ENCODE results near the gene MTA1. TPM values are rescaled to one million over a fixed set of nuclear protein-coding genes. Genes with fewer than 3 reads are reported as not detected.

Gene MTA1
- polyA plus RNA-seq, 5 donors: 85.8 to 159 (median 125) TPM

DNA sequence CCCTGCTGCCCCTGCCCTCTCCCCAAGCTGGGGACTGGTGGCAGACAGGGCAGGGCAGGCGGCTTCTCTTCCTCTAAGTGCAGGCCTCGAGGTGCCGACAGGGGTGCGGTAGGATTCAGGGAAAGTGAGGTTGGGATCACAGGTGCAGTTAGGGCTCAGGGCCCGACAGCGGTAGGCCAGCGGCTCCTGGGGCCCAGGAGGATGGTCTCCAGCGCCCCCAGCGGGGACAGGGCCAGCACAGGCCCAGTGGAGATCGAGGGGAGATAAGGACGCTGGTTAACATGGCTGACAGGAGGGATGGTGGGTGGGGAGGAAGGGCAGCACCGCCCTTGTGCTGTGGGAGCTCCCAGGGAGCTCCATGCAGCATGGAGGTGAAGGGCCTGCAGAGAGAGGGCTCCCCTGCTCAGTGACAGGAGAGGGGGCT lies 66.1 kb downstream of the MTA1 start:
- peak in 1 of 2 donors; percentile 55 for DNase-seq

DNA sequence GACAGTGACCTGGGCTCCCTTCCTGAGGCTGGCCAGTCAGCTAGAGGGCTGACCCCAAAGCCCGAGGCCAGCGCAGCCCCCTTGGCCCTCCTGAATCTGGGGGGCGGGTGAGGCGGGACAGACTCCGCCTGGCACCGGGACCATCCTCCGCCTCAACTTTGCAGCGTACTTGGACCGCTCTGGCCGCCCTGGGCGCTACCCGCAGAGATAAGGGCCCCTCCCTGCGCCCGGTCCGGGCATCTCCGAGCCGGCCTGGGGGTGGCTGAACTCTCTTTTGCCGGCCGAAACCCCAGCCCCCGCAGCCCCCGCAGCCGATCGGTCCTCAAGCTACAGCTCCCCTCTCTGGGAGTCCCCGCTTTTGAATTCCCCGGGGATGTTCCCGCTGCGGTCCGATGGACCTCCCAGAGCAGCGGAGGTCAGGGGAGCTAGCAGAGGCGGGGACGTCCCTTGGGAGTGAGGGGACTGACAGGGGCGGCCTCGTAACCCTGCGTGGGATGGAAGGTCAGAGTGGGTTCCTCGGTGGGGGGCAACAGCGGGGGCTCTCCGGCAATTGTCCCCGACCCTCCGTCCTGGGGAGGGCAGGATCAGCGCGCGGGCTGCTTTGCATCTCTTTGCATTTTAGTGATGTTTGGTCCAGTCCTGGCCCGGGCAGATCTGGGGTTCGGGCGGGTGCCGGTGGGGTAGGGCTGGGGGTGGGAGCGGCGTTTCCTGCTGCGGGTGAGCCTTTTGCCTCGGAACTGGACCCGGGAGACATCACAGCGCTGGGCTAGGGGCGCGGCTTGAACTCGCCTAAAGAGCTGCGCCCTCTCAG lies 66.7 kb downstream of the MTA1 start, which contains the start of gene CRIP1:
TSS of gene CRIP1 (plus strand) at position 724 of the 811 bp plus-strand sequence. CDS start 374 bp downstream, outside the sequence.
- no peak for DNase-seq

DNA sequence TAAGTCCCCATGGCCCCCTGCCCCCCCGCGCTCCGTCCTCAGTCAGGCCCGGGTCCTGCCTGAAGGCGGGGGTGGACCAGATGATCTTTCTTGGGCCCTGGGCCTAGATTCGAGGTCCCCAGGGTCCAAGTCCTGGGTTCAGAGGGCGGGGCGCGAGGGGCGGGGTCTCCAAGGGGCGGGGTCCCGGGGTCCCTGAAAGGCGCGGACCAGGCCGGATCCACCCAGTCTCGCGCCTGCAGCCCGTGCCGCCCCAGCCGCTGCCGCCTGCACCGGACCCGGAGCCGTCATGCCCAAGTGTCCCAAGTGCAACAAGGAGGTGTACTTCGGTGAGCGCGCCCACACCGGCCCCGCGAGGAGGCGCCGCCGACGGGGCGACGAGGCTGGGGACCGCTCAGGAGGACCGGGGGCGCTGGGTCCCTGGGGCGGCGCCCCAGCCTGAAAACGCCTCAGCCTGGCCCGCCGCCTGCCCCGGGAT lies 67.4 kb downstream of the MTA1 start:
- no peak for DNase-seq

DNA sequence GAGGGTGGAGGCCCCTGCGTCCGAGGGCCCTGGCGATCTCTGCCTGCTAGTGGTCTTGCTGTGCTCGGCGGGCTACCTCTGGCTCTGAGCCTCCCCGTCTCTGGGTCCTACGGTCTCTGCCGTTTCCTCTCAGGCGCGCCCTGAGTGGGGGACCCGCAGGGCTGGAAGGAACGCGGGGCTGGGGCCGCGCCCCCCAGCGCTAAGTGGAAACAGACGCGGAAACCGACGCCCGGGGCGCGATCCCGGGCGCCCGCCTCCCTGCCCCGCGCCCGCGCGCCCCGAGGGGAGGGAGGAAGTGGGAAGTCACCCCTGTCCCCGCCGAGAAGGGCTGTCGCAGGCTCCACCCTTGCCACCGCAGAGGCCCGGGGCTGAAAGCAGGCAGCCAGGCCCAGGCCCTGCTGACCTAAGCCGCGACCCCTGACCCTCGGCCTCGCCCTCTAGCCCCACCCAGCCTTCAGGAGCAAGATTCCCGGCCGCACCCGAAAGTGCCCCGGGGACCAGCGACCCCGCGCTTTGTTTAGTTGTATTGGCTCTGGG lies 67.9 kb downstream of the MTA1 start:
- no peak for DNase-seq

DNA sequence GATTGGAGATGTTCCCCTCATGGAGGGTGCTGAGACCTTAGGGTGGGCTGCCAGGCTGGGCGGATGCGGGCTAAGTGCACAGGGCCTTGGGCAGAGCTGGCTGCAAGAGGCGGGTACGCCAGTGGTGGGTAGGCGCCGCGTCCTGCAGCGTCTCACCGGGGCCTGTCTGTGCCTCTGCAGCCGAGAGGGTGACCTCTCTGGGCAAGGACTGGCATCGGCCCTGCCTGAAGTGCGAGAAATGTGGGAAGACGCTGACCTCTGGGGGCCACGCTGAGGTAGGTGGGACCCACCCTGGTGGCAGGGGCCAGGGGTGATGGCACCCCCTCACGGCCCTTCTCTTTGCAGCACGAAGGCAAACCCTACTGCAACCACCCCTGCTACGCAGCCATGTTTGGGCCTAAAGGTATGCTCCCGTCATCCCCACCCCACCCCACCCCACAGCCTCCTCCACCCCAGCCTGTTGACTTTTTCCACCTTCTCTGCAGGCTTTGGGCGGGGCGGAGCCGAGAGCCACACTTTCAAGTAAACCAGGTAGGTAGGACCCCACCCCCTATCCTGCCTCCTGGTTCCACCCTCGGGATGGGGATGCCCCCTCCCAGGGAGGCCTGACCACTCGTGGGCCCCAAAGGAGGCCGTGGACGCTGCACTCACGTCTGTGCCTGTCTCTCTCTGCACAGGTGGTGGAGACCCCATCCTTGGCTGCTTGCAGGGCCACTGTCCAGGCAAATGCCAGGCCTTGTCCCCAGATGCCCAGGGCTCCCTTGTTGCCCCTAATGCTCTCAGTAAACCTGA lies 68.6 kb downstream of the MTA1 start:
- DNase-seq: no peak

DNA sequence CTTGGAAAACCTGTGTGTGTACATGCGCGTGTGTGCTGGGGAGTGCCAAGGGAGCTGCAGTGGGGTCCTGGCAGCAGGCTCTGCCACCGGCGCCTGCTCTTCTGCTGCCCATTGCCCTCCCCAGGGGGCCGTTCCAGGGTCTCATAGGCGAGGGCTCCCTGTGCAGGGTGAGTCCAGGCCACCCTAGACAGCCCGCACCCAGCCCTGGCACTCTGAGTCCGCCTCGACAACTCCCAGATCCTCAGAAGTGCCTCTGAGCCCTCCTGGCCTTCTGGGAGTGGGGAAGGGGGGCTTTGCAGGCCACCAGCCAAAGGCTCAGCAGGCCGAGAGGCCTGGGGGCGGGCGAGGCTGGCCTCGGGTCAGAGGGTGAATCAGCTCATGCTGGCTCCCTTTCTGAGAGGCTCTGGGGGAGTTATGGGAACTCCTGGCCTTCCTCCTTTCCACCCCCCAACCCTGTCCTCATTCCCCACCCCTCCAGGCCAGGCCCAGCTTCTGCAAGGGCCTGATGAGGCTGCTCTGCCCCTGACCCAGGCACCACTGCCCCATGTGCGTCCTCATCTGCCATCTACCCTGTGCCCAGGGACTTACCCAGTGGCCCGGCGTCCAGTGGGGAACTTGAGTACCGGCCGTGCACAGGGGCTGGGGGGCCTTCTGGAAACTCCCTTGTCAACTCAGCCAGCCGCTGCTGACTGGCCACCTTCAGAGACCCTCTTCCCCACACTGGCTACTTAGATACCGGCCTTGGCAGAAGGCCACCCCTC lies 69.3 kb downstream of the MTA1 start:
- no peak for DNase-seq

DNA sequence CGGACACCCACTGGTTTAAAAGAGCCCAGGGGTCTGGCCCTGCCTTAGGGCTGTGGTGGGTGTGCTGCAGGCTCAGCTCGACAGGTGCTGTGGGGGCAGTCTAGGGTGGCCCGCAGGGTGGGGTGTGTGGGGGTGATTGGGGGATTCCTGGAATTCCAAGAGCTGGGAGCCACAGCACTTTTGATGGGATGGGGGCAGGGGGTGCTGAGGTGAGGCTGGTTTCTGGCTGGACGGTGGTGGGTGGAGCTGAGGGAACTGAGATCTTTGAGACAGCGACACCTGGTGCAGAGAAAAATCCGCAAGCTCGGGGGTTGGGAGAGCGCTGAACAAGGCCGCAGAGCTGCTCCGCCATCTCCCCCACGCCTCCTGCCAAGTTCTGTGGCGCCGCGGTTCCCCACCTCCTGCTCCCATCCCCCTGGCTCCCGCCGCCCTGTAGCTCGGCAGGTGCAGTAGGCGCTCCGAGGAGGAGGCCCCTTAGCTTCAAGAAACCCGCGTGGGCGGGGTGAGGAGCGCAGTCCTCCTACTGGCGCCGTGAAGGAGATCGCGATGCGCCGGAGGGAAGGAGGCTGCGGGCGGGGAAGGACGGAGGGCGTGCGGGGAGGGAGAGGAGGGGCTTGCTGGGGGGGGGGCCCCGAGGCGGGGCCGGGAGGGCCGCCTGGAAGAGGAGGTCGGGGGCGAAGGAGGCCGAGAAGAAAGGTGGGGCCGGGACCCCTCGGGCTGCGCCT lies 70.1 kb downstream of the MTA1 start:
- DNase-seq: peak; percentile 85 to 87

DNA sequence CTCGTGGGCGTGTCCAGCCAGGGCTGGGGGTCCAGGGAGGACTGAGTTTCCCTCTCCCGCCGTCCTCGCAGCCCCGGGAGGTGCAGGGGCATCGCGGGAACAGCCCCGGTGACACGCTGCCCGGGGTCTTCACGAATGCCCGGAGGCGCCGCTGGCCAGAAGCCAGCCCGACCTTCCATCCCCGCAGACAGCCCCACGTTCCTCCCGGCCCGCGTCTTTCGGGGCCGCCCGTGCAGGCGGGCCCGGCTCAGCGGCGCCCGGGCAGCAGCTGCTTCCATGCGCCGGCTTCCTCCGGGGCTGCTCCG lies 70.6 kb downstream of the MTA1 start:
- DNase-seq: peak in 1 of 2 donors; percentile 57

DNA sequence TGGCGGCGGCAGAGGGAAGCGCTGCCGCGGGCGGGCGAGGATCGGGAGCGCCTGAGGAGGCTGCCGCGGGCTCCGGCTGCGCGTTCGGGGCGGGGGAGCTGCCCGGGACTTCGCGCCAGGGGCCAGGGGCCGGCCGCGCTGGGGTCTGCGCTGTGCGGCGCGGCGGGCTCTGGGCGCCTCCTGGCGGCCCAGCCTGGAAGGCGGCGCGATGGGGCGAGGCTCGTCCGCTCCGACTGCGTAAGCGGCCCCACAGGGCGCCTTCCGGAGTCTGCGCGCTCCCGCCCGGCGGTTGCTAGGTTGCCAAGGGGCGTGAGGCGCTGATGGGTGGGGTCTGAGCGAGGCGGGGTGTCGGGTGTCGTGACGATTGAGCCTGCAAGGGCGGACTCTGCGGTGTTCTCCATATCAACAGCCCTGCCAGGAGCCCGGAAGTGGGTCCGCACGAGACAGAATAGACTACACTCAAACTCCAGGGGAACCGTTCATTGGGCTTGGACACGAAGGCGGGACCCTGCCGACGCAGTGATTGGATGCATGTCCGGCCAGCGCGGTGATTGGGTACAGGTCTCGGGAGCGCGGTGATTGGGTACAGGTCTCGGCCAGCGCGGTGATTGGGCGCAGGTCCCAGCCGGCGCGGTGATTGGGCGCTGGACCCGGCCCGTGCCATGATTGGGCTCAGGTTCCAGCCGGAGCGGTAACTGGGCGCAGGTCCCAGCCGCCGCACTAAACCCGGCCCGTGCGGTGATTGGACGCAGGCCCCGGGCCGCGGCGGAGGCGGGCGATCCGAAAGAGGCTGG lies 71.1 kb downstream of the MTA1 start, which contains the start of gene TEDC1:
TSS of gene TEDC1 (plus strand) at position 675 of the 794 bp plus-strand sequence. CDS start 130 bp downstream, outside the sequence.
- peak; percentile 100 for DNase-seq

DNA sequence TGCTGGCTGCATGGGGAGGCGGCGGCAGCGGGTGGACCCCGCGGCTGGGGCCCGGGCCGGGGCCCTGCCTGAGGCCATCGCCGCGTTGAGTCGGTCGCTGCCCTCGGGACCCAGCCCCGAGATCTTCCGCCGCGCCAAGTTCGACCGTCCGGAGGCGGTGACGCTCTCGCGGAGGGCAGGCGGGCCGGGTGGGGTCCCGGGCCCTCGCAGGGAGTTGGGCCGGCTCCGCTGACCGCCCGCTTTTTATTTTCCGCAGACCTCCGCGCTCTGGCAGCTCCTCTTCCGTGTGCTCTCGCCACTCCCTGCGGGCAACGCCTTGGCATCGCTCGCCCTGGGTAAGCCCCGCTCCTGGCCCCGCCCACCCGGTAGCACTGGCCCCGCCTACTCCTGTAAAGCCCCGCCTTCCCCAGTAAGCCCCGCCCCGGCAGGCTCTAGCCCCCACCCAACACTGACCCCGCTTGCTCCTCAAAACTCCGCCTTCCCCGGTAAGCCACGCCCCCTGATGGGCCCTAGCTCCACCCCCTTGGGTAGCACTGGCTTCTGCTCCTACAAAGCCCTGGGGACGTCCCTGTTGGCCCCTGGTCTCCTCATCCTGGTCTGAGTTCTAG lies 71.8 kb downstream of the MTA1 start:
- DNase-seq: no peak

DNA sequence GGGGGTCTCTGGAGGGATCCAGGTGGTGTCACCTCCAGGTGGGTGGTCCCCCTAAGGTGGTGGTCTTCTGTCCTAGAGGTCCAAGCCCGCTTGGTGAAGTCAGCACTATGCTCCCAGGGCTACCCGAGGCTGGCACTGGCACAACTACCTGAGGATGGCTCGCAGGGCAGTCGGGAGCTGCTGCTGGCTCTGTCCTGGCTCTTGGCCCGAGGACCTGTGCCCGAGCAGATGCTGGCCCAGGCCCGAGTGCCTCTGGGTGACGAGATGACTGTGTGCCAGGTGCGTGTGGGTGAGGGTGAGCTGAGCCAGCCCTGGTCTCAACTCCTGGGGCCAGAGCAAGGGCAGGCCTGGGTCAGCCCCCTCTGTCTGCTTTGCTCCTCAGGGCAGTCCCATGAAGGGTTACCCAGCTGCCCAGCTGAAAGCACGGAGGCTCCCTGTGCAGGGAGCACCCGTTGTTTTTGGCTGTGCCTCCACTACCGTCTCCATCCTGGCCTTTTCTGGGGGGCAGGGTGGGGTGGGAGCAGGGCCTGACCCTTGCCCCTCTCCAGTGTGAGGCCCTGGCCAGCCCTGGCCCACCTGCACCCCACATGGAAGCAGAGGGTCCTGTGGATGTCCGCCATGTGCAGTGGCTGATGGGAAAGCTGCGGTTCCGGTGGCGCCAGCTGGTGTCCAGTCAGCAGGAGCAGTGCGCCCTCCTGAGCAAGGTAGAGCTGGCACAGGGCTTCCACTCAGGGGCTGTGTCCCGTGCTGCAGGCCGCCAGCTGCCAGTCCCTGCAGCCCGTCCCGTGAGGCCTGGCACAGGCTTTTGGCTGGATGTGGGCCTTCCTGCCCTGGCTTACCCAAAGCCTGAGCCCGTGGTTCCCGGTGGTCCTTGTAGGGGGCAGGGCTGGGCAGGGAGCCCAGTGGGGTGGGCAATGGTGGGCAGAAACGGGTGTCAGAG lies 72.7 kb downstream of the MTA1 start:
- no peak for DNase-seq

DNA sequence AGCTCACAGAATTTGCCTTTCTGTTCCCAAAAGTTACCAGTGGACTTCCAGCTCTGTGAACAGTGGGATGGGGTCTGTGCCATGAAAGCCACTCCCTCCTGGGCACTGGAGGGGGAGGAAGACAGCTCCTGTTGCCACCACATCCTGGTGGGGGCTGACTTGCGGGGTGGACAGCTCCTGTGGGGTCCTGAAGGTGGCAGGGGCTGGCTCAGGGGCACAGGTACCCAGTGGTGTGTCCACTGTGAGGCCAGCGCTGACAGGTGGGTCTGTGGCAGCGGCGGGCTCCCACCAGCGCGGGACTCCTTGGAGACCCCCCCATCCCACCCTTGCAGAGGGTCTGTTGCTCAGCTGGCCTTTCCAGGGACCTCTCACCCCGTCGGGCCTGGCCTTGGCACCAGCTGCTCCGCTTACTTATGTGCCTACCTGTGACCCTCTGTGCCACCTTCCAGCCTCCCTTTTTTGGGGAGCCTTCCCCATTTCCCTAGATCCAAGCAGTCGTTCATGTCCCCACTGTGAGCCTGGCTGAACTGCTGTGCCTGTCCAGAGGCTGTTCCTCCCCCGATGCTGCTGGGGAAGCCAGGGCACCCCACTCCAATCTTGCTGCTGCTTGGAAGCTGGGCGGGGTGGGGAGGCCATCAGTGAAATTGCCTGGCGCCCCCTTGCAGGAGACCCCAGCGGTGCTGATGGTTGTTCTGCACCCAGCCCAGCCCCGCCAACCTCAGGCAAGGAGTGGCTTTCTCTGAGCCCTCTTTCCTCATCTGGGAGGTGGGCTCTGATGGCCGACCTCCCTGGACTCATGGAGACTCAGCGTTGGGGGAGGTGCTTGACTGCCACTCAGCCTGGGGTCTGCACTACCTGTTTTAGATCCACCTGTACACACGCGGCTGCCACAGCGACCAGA lies 73.6 kb downstream of the MTA1 start:
- no peak for DNase-seq

DNA sequence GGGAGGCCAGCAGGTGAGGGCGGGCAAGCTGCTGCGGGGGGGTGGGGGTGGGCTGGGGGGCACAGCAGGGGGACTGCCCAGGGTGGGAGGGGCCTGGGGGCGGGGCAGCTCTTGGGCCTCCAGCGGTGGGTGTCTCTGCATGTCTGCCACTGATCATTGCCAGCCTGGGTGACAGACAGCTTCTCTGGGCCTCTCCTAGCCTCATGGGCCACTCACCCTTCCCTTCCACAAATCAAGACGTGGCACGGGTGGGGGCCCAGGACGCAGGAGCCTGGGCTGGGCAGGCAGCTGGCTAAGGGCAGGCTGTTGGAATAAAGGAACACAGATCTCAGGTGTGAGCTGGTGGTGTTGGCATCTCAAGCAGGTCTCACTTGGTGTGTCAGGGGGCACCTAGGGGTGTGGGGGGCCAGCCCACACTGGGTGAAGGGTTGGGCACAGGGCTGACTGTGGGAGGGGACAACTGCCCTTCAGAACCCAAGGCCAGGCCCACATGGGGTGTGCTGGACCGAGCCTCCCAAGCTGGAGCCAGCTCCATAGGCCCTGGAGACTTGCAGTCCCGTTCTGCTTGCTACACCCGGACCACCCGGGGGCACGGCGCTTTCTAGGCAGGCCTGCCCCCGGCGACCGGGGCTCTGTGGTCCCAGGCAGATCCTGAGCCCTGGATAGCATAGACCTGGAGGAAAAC lies 74.4 kb downstream of the MTA1 start:
- DNase-seq: no peak

DNA sequence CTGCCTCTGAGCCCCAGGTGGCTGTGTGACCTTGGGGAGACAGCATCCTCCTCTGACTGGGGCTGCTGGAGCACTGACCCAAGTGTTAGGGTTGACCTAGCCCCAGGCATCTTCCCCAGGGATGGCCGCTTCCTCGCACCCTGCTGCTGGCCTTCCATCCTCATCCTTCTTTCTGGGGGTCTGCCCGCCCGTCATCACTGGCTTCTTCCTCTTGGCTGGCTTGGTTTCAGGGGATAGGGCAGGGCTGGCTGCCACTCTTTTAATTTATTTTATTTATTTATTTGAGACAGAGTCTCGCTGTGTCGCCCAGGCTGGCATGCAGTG lies 74.9 kb downstream of the MTA1 start:
- no peak for DNase-seq

DNA sequence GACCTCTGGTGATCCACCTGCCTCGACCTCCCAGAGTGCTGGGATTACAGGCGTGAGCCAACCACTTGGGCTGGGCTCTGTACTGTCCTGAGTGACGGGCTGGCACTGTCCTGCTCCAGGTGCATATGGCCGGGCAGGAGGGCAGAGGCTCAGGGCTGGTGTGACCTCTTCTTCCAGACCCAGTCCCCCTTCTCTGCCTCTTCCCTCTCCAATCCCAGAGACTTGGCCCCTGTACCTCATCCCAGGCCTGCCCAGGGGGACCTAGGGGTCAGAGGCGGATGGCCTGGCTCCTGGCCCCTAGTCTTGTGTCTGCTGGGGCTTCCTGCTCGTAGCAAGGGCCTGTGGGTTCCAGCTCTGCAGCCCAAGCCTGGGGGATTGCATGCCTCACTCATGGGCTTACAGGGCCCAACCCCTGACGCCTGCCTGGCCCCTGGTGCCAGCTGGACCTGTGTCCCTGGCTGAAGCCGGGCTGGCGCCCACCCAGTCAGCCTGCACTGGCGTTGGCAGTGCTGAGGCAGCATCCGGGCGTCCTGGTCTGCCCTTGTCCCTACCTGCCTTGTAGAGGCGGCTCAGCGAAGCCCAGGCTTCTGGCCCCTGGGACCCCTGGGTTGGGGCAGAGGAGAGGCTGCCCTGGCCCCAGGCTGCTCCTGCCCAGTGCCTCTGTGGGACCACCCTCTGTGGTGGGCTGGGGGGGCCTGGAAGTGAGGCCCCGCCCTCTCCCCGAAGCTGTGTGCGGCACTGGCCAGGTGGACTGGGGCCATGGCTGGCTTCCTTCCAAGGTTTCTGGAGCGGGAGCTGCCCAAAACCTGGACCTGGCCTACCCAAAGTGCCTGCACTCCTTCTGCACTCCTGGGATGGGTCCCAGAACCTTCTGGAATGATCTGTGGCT lies 75.7 kb downstream of the MTA1 start:
- DNase-seq: no peak

All from right lung (tissue), 5 donors.